ENCODE results near the gene MLH3.

DNA sequence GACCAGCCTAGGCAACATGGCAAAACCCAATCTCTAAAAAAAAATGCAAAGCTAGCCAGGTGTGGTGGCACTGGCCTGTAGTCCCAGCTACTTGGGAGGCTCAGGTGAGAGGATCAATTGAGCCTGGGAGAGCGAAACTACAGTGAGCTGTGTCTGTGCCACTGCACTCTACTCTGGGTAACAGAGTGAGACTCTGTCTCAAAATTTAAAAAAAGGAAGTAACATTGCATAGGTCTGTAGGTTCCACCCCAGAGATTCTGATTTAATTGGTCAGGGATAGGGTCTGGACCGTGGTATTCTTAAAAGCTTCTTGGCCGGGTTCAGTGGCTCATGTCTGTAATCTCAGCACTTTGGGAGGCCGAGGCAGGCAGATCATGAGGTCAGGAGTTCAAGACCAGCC, 44.4 kb upstream of the MLH3 start:
- TF ChIP-seq EZH2phosphoT487 (IDR thresholded peaks at IDR 0.05; ENCODE audit: insufficient read depth, low read depth), result no peak
- no peak for TF ChIP-seq EZH2 (IDR thresholded peaks at IDR 0.05; ENCODE audit: insufficient read depth, poor library complexity, severe bottlenecking)
